ENCODE data around the gene HCRTR2.

GRCh38 chr6:55319961-55320695, 145.8 kb downstream of the HCRTR2 start:
- TF ChIP-seq POLR2AphosphoS5 (IDR thresholded peaks at IDR 0.05; ENCODE audit: low read depth, low read length), result no peak
- TF ChIP-seq, protein P1, sequence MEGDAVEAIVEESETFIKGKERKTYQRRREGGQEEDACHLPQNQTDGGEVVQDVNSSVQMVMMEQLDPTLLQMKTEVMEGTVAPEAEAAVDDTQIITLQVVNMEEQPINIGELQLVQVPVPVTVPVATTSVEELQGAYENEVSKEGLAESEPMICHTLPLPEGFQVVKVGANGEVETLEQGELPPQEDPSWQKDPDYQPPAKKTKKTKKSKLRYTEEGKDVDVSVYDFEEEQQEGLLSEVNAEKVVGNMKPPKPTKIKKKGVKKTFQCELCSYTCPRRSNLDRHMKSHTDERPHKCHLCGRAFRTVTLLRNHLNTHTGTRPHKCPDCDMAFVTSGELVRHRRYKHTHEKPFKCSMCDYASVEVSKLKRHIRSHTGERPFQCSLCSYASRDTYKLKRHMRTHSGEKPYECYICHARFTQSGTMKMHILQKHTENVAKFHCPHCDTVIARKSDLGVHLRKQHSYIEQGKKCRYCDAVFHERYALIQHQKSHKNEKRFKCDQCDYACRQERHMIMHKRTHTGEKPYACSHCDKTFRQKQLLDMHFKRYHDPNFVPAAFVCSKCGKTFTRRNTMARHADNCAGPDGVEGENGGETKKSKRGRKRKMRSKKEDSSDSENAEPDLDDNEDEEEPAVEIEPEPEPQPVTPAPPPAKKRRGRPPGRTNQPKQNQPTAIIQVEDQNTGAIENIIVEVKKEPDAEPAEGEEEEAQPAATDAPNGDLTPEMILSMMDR (IDR thresholded peaks at IDR 0.05), result no peak

All from Panc1 (cell line).